HEK293 (cell line): ENCODE results near the gene AOC3.

ENCODE experiments used
- CTCF ChIA-PET: fragments of 350-600 bp; formaldehyde crosslinking; extraction: SDS; loops from one replicate; lab custom pipeline; 2021; ENCODE audit warnings: antibody characterized with exemption; lab: Yijun Ruan, JAX
- POLR2A ChIA-PET: fragments of 300-600 bp; formaldehyde crosslinking; extraction: SDS; loops from one replicate; lab custom pipeline; 2020; ENCODE audit warnings: antibody characterized with exemption, inconsistent platforms; lab: Yijun Ruan, JAX
- H3K27ac ChIP-seq: fragments of 200-500 bp; sonication (Bioruptor generic); 2 replicates; pipeline ENCODE4 v1.5.1; 2014; ENCODE audit warnings: low read depth, low read length, control low read depth, inconsistent platforms; ENCODE audit errors: extremely low read depth
- H3K36me3 ChIP-seq, 2 experiments: fragments of 200-500 bp in 1 of 2; sonication (Bioruptor generic) in 1 of 2; 1 replicate in 1 of 2; 2 replicates in 1 of 2; pipeline ENCODE4 v1.5.1; 2014 to 2017; ENCODE audit warnings: inconsistent platforms in 2 of 2, low read length in 2 of 2; ENCODE audit not compliant: control insufficient read depth in 2 of 2, insufficient read depth in 1 of 2
- H3K4me1 ChIP-seq: fragments of 200-500 bp; sonication (Bioruptor generic); 2 replicates; pipeline ENCODE4 v1.5.1; 2014; ENCODE audit warnings: mild to moderate bottlenecking, low read length, inconsistent platforms; ENCODE audit not compliant: control insufficient read depth, insufficient read depth
- H3K4me3 ChIP-seq: 2 replicates; pipeline ENCODE4 v1.5.1; 2011; ENCODE audit warnings: low read depth, mild to moderate bottlenecking, control low read depth, low read length, moderate library complexity
- H3K9me3 ChIP-seq: fragments of 200-500 bp; sonication (Bioruptor generic); 2 replicates; pipeline ENCODE4 v1.5.1; 2014; ENCODE audit warnings: low read depth, low read length, inconsistent platforms; ENCODE audit not compliant: control insufficient read depth, insufficient read depth
- IKZF3 ChIP-seq: fragments of 450-650 bp; IDR thresholded peaks from 2 replicates; pipeline ENCODE4 v1.5.0; 2018; ENCODE audit warnings: missing biosample characterization, mild to moderate bottlenecking, missing genetic modification characterization, moderate library complexity
- SP2 ChIP-seq: fragments of 450-650 bp; formaldehyde crosslinking; IDR thresholded peaks from 2 replicates; pipeline ENCODE4 v1.5.1; 2016; ENCODE audit warnings: missing biosample characterization, missing genetic modification characterization
- ZBTB17 ChIP-seq: fragments of 450-650 bp; formaldehyde crosslinking; IDR thresholded peaks from 2 replicates; pipeline ENCODE4 v1.5.1; 2016; ENCODE audit warnings: missing biosample characterization, missing genetic modification characterization
- ZBTB48 ChIP-seq: fragments of 450-650 bp; formaldehyde crosslinking; IDR thresholded peaks from 2 replicates; pipeline ENCODE4 v1.5.1; 2016; ENCODE audit warnings: missing biosample characterization, missing genetic modification characterization
- ZBTB8A ChIP-seq: fragments of 450-650 bp; formaldehyde crosslinking; IDR thresholded peaks from 2 replicates; pipeline ENCODE4 v1.5.1; 2016; ENCODE audit warnings: missing biosample characterization, missing genetic modification characterization
- ZNF10 ChIP-seq: fragments of 450-650 bp; formaldehyde crosslinking; IDR thresholded peaks from 2 replicates; pipeline ENCODE4 v1.5.1; 2017; ENCODE audit warnings: missing biosample characterization, missing genetic modification characterization
- ZNF114 ChIP-seq: fragments of 450-650 bp; formaldehyde crosslinking; IDR thresholded peaks from 2 replicates; pipeline ENCODE4 v1.5.0; 2017; ENCODE audit warnings: missing biosample characterization, missing genetic modification characterization
- ZNF23 ChIP-seq: fragments of 450-650 bp; formaldehyde crosslinking; IDR thresholded peaks from 2 replicates; pipeline ENCODE4 v1.5.1; 2016; ENCODE audit warnings: missing biosample characterization, missing genetic modification characterization, borderline replicate concordance
- ZNF266 ChIP-seq: fragments of 450-650 bp; formaldehyde crosslinking; IDR thresholded peaks from 2 replicates; pipeline ENCODE4 v1.5.1; 2016; ENCODE audit warnings: missing biosample characterization, missing genetic modification characterization, low read depth
- ZNF335 ChIP-seq: fragments of 450-650 bp; formaldehyde crosslinking; conservative IDR thresholded peaks from 2 replicates; pipeline ENCODE4 v1.5.1; 2016; ENCODE audit warnings: missing biosample characterization, missing genetic modification characterization
- ZNF549 ChIP-seq: fragments of 450-650 bp; IDR thresholded peaks from 2 replicates; pipeline ENCODE4 v1.5.1; 2018; ENCODE audit warnings: missing biosample characterization, missing genetic modification characterization, mild to moderate bottlenecking, inconsistent platforms, moderate library complexity
- ZNF623 ChIP-seq: fragments of 450-650 bp; formaldehyde crosslinking; IDR thresholded peaks from 2 replicates; pipeline ENCODE4 v1.5.1; 2016; ENCODE audit warnings: missing biosample characterization, missing genetic modification characterization
- ZNF639 ChIP-seq: fragments of 450-650 bp; formaldehyde crosslinking; IDR thresholded peaks from 2 replicates; pipeline ENCODE4 v1.5.1; 2016; ENCODE audit warnings: missing biosample characterization, missing genetic modification characterization
- ZNF645 ChIP-seq: fragments of 450-650 bp; formaldehyde crosslinking; IDR thresholded peaks from 2 replicates; pipeline ENCODE4; 2016; ENCODE audit warnings: missing biosample characterization, missing genetic modification characterization
- ZNF837 ChIP-seq: fragments of 450-650 bp; formaldehyde crosslinking; IDR thresholded peaks from 2 replicates; pipeline ENCODE4 v1.5.1; 2016; ENCODE audit warnings: missing biosample characterization, missing genetic modification characterization
- TF ChIP-seq, protein P1 (sequence below): IDR thresholded peaks from 2 replicates; pipeline ENCODE4 v1.6.1; 2011; ENCODE audit warnings: mild to moderate bottlenecking, low read depth, low read length, borderline replicate concordance
- TF ChIP-seq, protein P2 (sequence below): fragments of 450-650 bp; formaldehyde crosslinking; IDR thresholded peaks from 2 replicates; pipeline ENCODE4 v1.5.1; 2016; ENCODE audit warnings: missing biosample characterization, missing genetic modification characterization, low read depth

AOC3 gene

GRCh38 chr17:42904110-42904469 is 53.1 kb downstream of the AOC3 start:
- H3K4me3 ChIP-seq, result no peak overlapping the region
- ChIA-PET CTCF (no interaction called here), POLR2A (no interaction called here)
- no peaks in the 10 kb centered on the region for H3K36me3 ChIP-seq
- H3K9me3 ChIP-seq, result no peaks in the 10 kb centered on the region
- H3K27ac ChIP-seq, result no peak overlapping the region
- no peaks in the 10 kb centered on the region for H3K4me1 ChIP-seq
- TF ChIP-seq ZNF837 (no peak), ZNF114 (no peak), ZBTB8A (tag by site-specific recombination) (no peak), ZBTB17 (tag by site-specific recombination) (no peak), ZNF335 (no peak), IKZF3 (tag by site-specific recombination) (no peak), ZNF266 (tag by site-specific recombination) (no peak), ZNF10 (tag by site-specific recombination) (no peak), ZNF23 (no peak), ZNF645 (tag by site-specific recombination) (no peak), ZNF549 (tag by site-specific recombination) (no peak)

- no peaks in the 10 kb centered on the region for H3K36me3 ChIP-seq
- peak; percentile 44 for TF ChIP-seq ZNF623
- TF ChIP-seq, protein P1, sequence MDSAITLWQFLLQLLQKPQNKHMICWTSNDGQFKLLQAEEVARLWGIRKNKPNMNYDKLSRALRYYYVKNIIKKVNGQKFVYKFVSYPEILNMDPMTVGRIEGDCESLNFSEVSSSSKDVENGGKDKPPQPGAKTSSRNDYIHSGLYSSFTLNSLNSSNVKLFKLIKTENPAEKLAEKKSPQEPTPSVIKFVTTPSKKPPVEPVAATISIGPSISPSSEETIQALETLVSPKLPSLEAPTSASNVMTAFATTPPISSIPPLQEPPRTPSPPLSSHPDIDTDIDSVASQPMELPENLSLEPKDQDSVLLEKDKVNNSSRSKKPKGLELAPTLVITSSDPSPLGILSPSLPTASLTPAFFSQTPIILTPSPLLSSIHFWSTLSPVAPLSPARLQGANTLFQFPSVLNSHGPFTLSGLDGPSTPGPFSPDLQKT, result no peak
- no peak for TF ChIP-seq ZBTB48 (tag by site-specific recombination)
- TF ChIP-seq SP2 (tag by site-specific recombination), result no peak
- TF ChIP-seq, protein P2, sequence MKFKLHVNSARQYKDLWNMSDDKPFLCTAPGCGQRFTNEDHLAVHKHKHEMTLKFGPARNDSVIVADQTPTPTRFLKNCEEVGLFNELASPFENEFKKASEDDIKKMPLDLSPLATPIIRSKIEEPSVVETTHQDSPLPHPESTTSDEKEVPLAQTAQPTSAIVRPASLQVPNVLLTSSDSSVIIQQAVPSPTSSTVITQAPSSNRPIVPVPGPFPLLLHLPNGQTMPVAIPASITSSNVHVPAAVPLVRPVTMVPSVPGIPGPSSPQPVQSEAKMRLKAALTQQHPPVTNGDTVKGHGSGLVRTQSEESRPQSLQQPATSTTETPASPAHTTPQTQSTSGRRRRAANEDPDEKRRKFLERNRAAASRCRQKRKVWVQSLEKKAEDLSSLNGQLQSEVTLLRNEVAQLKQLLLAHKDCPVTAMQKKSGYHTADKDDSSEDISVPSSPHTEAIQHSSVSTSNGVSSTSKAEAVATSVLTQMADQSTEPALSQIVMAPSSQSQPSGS (tag by site-specific recombination), result no peak
- no peak for TF ChIP-seq ZNF639 (tag by site-specific recombination)
- CTCF ChIA-PET, result interaction anchor here (1.3 kb wide), 1 partner anchor 64 kb away, joined by 4 read pairs; no protein-coding TSS in a partner anchor
- no peak overlapping the region for H3K27ac ChIP-seq
- POLR2A ChIA-PET, result no interaction called here
- H3K4me3 ChIP-seq, result no peak overlapping the region
- no peaks in the 10 kb centered on the region for H3K4me1 ChIP-seq
- no peaks in the 10 kb centered on the region for H3K9me3 ChIP-seq
These were observed 55.9 kb downstream of the AOC3 start for GRCh38 chr17:42906772-42907446.
